IPS-20b (cell line): Measurements from ENCODE around the gene FOXN4.

Experiments
- H3K27ac ChIP-seq: one replicate; pipeline ENCODE4 v1.5.1; 2013; ENCODE audit warnings: low read length
- H3K27me3 ChIP-seq: 2 replicates; pipeline ENCODE4 v1.6.1; 2013; ENCODE audit warnings: mild to moderate bottlenecking, low read length, inconsistent platforms; ENCODE audit not compliant: insufficient read depth
- H3K36me3 ChIP-seq: 2 replicates; pipeline ENCODE4 v1.6.1; 2013; ENCODE audit warnings: low read depth, mild to moderate bottlenecking, inconsistent platforms, low read length, moderate library complexity; ENCODE audit not compliant: insufficient read depth
- H3K4me1 ChIP-seq: 2 replicates; pipeline ENCODE4 v1.6.1; 2013; ENCODE audit warnings: mild to moderate bottlenecking, control low read depth, inconsistent platforms, low read length, moderate library complexity; ENCODE audit not compliant: insufficient read depth
- H3K4me3 ChIP-seq: 2 replicates; pipeline ENCODE4 v1.5.1; 2013; ENCODE audit warnings: mild to moderate bottlenecking, low read length, inconsistent platforms
- H3K9ac ChIP-seq: 2 replicates; pipeline ENCODE4 v1.6.1; 2013; ENCODE audit warnings: low read depth, mild to moderate bottlenecking, inconsistent platforms, low read length, moderate library complexity
- H3K9me3 ChIP-seq: 2 replicates; pipeline ENCODE4 v1.6.1; 2013; ENCODE audit warnings: mild to moderate bottlenecking, low read depth, low read length, inconsistent platforms; ENCODE audit not compliant: insufficient read depth

Gene FOXN4

DNA sequence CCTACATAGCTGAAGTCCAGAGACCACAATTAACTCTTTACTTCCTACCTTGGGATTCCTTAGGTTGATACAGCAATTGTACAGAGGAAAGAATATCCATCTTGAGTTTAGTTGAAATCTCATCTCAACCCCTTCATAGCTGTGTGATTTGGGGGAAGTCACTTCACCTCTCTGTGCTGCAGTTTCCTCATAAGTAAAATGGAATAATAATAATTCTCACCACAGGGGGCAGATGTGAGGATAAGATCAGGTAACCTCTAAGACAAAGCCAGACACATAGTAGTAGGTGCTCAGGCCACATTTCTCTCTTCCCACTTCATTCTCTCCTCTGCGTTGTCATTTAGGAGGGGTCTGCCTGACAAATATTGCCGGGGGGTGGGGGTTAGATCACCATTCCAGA is 6.7 kb downstream of the FOXN4 start:
- no peak overlapping the region for H3K27ac ChIP-seq
- no peak overlapping the region for H3K9ac ChIP-seq
- no peaks in the 10 kb centered on the region for H3K9me3 ChIP-seq
- no peaks in the 10 kb centered on the region for H3K36me3 ChIP-seq
- no peak overlapping the region for H3K4me3 ChIP-seq
- H3K27me3 ChIP-seq: peaks cover 28% of the 10 kb centered on the region
- no peaks in the 10 kb centered on the region; the same call in 1 of the 2 replicates for H3K4me1 ChIP-seq

- Histone ChIP-seq H3K4me3 (no peak overlapping the region), H3K36me3 (no peaks in the 10 kb centered on the region), H3K4me1 (no peaks in the 10 kb centered on the region; the same call in 1 of the 2 replicates), H3K27me3 (peaks cover 22% of the 10 kb centered on the region), H3K27ac (no peak overlapping the region), H3K9ac (no peak overlapping the region), H3K9me3 (no peaks in the 10 kb centered on the region)
Observed at GRCh38 chr12:109301643-109302168, 7.4 kb downstream of the FOXN4 start.

- Histone ChIP-seq H3K27ac (no peak overlapping the region), H3K9me3 (no peaks in the 10 kb centered on the region), H3K4me3 (no peak overlapping the region), H3K27me3 (peaks cover 6% of the 10 kb centered on the region), H3K36me3 (no peaks in the 10 kb centered on the region), H3K4me1 (no peaks in the 10 kb centered on the region; the same call in 1 of the 2 replicates), H3K9ac (no peak overlapping the region)
Observed at GRCh38 chr12:109299849-109300248, 9.2 kb downstream of the FOXN4 start.

GRCh38 chr12:109296431-109296830 is 12.7 kb downstream of the FOXN4 start:
- Histone ChIP-seq H3K27ac (no peak overlapping the region), H3K27me3 (no peaks in the 10 kb centered on the region), H3K9ac (no peak overlapping the region), H3K9me3 (no peaks in the 10 kb centered on the region), H3K4me3 (no peak overlapping the region), H3K4me1 (no peaks in the 10 kb centered on the region), H3K36me3 (no peaks in the 10 kb centered on the region)

- no peak overlapping the region for H3K9ac ChIP-seq
- H3K9me3 ChIP-seq: no peaks in the 10 kb centered on the region
- H3K27me3 ChIP-seq: no peaks in the 10 kb centered on the region
- H3K4me1 ChIP-seq: no peaks in the 10 kb centered on the region; the same call in 1 of the 2 replicates
- no peak overlapping the region for H3K27ac ChIP-seq
- no peaks in the 10 kb centered on the region for H3K36me3 ChIP-seq
- H3K4me3 ChIP-seq: no peak overlapping the region
Observed at GRCh38 chr12:109295764-109296425, 13.2 kb downstream of the FOXN4 start.

DNA sequence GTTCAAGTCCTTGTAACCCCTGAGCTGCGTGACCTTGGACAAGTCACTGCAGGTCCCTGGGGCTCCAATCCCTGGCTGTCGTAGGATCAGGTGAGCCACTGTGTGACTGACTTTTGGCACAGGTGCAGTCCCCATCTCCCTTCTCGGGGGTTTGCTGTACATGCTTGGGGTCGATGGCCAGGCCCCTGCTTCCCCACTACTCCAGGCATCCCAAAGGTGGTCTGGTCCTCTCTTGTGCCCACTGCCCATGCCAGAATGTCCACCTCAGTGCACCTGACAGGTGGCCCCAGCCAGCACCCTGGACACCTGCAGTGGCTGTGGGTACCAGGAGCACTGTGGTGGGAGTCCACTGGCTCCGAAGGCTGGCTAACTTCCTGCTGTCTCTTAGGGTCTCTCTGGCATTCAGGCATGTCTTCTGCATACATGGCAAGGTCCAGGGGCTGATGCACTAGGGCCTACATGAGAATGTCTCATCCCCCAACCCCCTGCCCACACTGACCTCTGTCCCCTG is 14.7 kb downstream of the FOXN4 start:
- Histone ChIP-seq H3K27ac (no peak overlapping the region), H3K4me1 (no peaks in the 10 kb centered on the region; the same call in 1 of the 2 replicates), H3K27me3 (peaks cover 3% of the 10 kb centered on the region; the same call in 1 of the 2 replicates), H3K9ac (no peak overlapping the region), H3K36me3 (no peaks in the 10 kb centered on the region), H3K4me3 (no peak overlapping the region), H3K9me3 (no peaks in the 10 kb centered on the region)

DNA sequence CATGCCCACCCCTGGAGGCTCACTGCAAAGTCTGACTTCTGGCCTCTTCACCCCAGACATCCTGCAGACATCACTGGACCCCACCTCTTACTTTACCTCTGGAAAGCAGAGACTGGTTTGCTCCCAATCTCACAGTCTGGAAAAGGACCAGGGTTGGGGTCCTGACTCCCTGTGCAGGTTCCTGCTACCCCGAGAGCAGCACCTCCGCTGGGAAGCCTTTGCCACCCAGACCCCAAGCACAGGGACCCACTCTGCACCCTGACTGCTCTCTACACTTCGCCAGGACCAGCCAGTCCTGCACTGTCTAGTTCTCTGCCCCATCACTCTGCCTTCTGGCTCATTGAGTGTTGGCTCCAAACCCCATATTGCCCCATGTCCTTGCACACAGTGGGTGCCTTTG is 16.0 kb downstream of the FOXN4 start:
- Histone ChIP-seq H3K27ac (no peak overlapping the region), H3K9ac (no peak overlapping the region), H3K9me3 (no peaks in the 10 kb centered on the region), H3K4me3 (no peak overlapping the region), H3K4me1 (no peaks in the 10 kb centered on the region; the same call in 1 of the 2 replicates), H3K27me3 (peaks cover 3% of the 10 kb centered on the region; the same call in 1 of the 2 replicates), H3K36me3 (no peaks in the 10 kb centered on the region)

DNA sequence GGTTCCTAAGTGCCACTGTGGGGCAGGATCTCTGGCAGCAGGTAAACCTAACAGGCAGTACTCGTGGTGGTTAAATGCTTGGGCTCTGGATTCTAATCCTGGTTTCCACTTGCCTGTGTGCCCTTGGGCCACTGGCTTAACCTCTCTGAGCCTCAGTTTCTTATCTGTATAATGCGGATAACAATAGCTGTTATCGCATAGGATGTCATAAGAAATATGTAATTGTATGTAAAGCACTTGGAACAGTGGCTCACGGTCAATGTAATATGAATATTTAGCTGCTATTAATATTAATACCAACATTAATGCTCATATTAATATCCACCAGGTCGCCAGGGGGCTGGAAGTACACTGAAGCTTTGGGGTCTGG is 16.8 kb downstream of the FOXN4 start:
- Histone ChIP-seq H3K27ac (no peak overlapping the region), H3K36me3 (no peaks in the 10 kb centered on the region), H3K4me1 (no peaks in the 10 kb centered on the region; the same call in 1 of the 2 replicates), H3K4me3 (peak overlapping the region; percentile 57; the same call in 1 of the 2 replicates), H3K9me3 (no peaks in the 10 kb centered on the region), H3K9ac (no peak overlapping the region; the same call in 1 of the 2 replicates), H3K27me3 (peaks cover 3% of the 10 kb centered on the region; the same call in 1 of the 2 replicates)

DNA sequence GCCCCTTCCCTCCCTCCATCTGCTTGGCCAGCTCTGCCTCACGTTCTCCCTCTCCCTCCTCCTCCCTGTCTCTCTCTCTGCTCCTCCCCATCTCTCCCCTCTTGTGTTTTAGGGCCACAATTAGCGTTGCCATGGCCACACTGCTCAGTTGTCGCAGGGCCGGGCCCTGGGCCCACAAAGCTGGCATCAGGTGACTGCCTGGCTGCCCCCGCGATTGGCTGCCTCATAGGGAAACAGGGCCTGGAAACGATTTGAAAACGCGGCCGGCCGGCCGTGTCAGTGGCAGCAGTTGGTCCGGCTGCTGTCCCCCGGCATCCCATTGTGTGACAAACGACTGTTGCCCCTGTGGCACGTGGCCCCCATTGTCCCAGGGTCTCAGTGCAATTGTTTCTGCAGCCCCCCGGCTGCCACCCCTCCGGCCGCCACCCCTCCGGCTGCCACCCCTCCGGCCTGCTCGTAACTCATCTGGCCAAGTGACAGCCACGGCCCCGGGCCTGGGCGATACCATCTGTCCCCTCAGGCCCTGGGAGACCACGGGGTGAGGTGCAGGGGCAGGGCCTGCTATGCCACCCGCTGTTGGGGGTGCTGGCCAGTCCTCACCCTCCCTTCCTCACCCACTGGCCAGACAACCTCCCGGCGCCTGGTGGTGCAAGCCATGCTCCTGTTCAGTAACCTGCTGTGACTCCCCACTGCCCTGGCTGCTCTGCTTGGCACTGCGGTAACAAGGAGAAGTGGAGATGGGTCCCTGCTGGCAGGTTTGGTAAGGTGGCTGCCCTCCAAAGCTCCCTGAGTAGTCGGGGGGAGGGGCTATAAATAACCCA is 17.4 kb downstream of the FOXN4 start:
- H3K9ac ChIP-seq: peak overlapping the region; percentile 61; the same call in 1 of the 2 replicates
- H3K27ac ChIP-seq: no peak overlapping the region
- H3K36me3 ChIP-seq: no peaks in the 10 kb centered on the region
- peak overlapping the region; percentile 57; the same call in 1 of the 2 replicates for H3K4me3 ChIP-seq
- peaks cover 3% of the 10 kb centered on the region; the same call in 1 of the 2 replicates for H3K27me3 ChIP-seq
- H3K4me1 ChIP-seq: no peaks in the 10 kb centered on the region; the same call in 1 of the 2 replicates
- no peaks in the 10 kb centered on the region for H3K9me3 ChIP-seq

- Histone ChIP-seq H3K9me3 (no peaks in the 10 kb centered on the region), H3K27ac (no peak overlapping the region), H3K9ac (peak overlapping the region; percentile 61; the same call in 1 of the 2 replicates), H3K4me1 (no peaks in the 10 kb centered on the region; the same call in 1 of the 2 replicates), H3K27me3 (peaks cover 3% of the 10 kb centered on the region; the same call in 1 of the 2 replicates), H3K4me3 (peak overlapping the region; percentile 57; the same call in 1 of the 2 replicates), H3K36me3 (no peaks in the 10 kb centered on the region)
Observed at GRCh38 chr12:109291117-109291516, 18.0 kb downstream of the FOXN4 start.

- Histone ChIP-seq H3K9me3 (no peaks in the 10 kb centered on the region), H3K4me3 (no peak overlapping the region), H3K27ac (no peak overlapping the region), H3K36me3 (no peaks in the 10 kb centered on the region), H3K9ac (no peak overlapping the region), H3K27me3 (peaks cover 3% of the 10 kb centered on the region; the same call in 1 of the 2 replicates), H3K4me1 (no peaks in the 10 kb centered on the region; the same call in 1 of the 2 replicates)
Observed at GRCh38 chr12:109290061-109290460, 19.0 kb downstream of the FOXN4 start.
